Astrocyte of the cerebellum (primary cell): ENCODE results near the gene CHRM2.

Experiments used
- DNase-seq: peaks from one replicate; pipeline ENCODE4 v3.0.0-alpha.2; 2011; ENCODE audit warnings: low read depth
- H3K4me3 ChIP-seq: 2 replicates; pipeline ENCODE4 v1.5.1; 2011; ENCODE audit warnings: mild to moderate bottlenecking, low read depth, low read length, moderate library complexity
- CTCF ChIP-seq: IDR thresholded peaks from 2 replicates; pipeline ENCODE4 v1.5.1; 2012; ENCODE audit warnings: low read length, low read depth, moderate library complexity, mild to moderate bottlenecking; ENCODE audit errors: missing control alignments
- in situ Hi-C: cut with HindIII; loops from 2 replicates; pipeline ENCODE4 v1.10.0; 2017; ENCODE audit warnings: low sequenced_read_pairs

The CHRM2 gene

DNA sequence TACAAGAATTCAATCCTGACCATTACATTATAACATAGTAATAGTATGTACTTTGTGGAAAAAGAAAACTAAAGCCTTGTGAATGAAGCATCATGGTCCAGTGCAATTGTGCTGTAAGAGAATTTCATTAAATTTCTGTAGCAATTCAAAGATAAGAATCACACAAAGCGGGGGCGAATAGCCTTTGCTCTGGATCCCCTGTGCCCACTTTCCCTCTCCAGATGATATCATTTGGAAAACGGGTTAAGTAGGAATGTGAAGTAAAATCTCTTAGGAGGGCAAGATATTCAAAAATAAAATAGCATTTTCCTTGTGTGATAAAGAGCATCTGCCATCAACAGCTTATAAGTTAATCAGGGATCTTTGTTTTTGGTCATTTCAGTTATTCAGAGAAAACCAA, 177.1 kb downstream of the CHRM2 start:
- no peak for DNase-seq
- in situ Hi-C loops: no loop called here
- no peak overlapping the region for H3K4me3 ChIP-seq
- TF ChIP-seq CTCF: no peak

DNA sequence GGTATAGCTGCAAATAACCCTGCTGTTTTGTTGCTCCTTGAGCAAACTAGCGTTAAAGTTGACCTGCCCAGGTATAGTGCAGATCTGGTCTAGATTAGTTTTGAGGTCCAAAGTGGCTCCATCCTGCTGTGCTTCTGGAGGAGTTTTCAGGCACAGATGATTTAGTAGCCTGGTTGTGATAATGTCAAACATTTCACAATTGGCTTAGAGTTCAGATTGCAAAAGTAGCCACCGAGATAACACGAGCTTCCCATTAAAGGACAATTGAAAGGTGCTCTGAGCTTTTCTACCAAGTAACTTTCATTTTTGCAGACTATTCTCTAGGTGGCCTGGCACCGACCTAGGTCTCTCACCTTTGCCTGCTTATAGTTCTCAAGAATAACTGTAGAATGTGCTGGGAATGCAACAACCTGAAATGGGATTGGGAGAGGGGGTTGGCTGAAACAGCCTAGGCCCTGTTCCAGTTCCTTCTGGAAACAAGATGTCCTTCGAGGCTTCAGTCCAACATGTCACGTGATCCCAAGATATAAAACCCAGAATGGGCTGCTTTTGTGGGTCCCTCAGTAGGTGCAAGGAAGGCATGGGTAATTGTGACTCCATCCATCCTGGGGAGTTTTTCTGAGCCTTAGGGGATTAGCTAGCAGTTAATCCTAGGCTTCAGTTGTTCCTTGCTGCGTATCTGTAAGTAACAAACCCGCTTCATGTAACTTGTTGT, 201.0 kb downstream of the CHRM2 start:
- no peak for TF ChIP-seq CTCF
- DNase-seq: no peak
- in situ Hi-C loops: no loop called here
- no peak overlapping the region for H3K4me3 ChIP-seq
